Measurements from ENCODE around the gene ASB16. TPM values are rescaled to one million over a fixed set of nuclear protein-coding genes. Genes with fewer than 3 reads are reported as not detected.

ASB16 gene
- total RNA-seq, 1 experiment from 2014 or later, result 0.19 TPM

DNA sequence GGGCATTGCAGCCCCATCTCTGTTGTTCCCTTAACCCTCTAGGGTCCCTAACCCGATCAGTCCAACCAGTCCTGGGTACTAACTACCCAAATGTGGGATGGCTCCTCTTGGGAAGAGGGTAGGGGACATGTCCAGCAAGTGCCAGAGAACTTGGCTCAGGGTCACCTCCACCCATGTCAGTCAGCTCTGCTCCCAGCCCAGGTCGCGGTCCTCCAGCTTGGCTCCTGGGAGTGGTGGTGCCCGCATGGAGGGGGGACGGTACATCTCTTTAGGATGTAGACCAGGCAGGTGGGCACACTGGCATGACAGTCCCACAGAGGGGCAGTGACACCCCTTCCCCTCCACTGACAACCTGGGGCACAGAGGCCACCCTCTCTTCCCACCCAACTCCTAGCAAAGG is 22.2 kb downstream of the ASB16 start:
- no peak for TF ChIP-seq CTCF (IDR thresholded peaks at IDR 0.05; ENCODE audit: unreplicated experiment)
- Mint-ChIP-seq H3K27ac (ENCODE audit: unreplicated experiment) (peak overlapping the region; percentile 21), H3K4me1 (ENCODE audit: low read depth, unreplicated experiment) (peaks cover 17% of the 10 kb centered on the region), H3K27me3 (ENCODE audit: unreplicated experiment) (no peaks in the 10 kb centered on the region), H3K36me3 (ENCODE audit: insufficient read depth, unreplicated experiment) (peaks cover 92% of the 10 kb centered on the region), H3K9me3 (ENCODE audit: low read depth, unreplicated experiment) (no peaks in the 10 kb centered on the region), H3K4me3 (ENCODE audit: low read depth, unreplicated experiment) (no peak overlapping the region)
- CTCF ChIA-PET, result no interaction called here
- intact Hi-C loops (cut with micrococcal nuclease; ENCODE audit: unreplicated experiment), result no loop called here
- no TSS peak for BruUV-seq (replicated peaks)
- DNase-seq, result no peak

- intact Hi-C loops (cut with micrococcal nuclease; ENCODE audit: unreplicated experiment), result no loop called here
- no peak overlapping the region for H3K4me3 Mint-ChIP-seq (ENCODE audit: low read depth, unreplicated experiment)
- no peak for DNase-seq
- H3K9me3 Mint-ChIP-seq (ENCODE audit: low read depth, unreplicated experiment), result no peaks in the 10 kb centered on the region
- H3K4me1 Mint-ChIP-seq (ENCODE audit: low read depth, unreplicated experiment), result peaks cover 18% of the 10 kb centered on the region
- TF ChIP-seq CTCF (IDR thresholded peaks at IDR 0.05; ENCODE audit: unreplicated experiment), result no peak
- H3K36me3 Mint-ChIP-seq (ENCODE audit: insufficient read depth, unreplicated experiment), result peaks cover 92% of the 10 kb centered on the region
- CTCF ChIA-PET, result no interaction called here
- H3K27ac Mint-ChIP-seq (ENCODE audit: unreplicated experiment), result peak overlapping the region; percentile 21
- no TSS peak for BruUV-seq (replicated peaks)
- H3K27me3 Mint-ChIP-seq (ENCODE audit: unreplicated experiment), result no peaks in the 10 kb centered on the region
These were observed 23.0 kb downstream of the ASB16 start for GRCh38 chr17:44193326-44194084.

- peaks cover 84% of the 10 kb centered on the region for H3K36me3 Mint-ChIP-seq (ENCODE audit: insufficient read depth, unreplicated experiment)
These were observed 26.6 kb downstream of the ASB16 start for GRCh38 chr17:44197107-44197506.

GRCh38 chr17:44197980-44198720 is 27.6 kb downstream of the ASB16 start:
- no peaks in the 10 kb centered on the region for H3K27me3 Mint-ChIP-seq (ENCODE audit: unreplicated experiment)
- peak overlapping the region; percentile 90 for H3K4me3 Mint-ChIP-seq (ENCODE audit: low read depth, unreplicated experiment)
- peak overlapping the region; percentile 67 for H3K27ac Mint-ChIP-seq (ENCODE audit: unreplicated experiment)
- H3K36me3 Mint-ChIP-seq (ENCODE audit: insufficient read depth, unreplicated experiment), result peaks cover 75% of the 10 kb centered on the region
- CTCF ChIA-PET, result interaction anchor here (0.6 to 1.9 kb wide), 4 partner anchors 132 to 237 kb away, joined by 3 to 10 read pairs (median 4); partner anchors contain the start of gene GRN
- peaks cover 28% of the 10 kb centered on the region for H3K4me1 Mint-ChIP-seq (ENCODE audit: low read depth, unreplicated experiment)
- intact Hi-C loops (cut with micrococcal nuclease; ENCODE audit: unreplicated experiment), result loop anchor here (2.0 kb wide), 1 partner anchor 133 kb away; no protein-coding TSS in a partner anchor
- DNase-seq, result peak; percentile 56
- BruUV-seq (replicated peaks), result no TSS peak
- TF ChIP-seq CTCF (IDR thresholded peaks at IDR 0.05; ENCODE audit: unreplicated experiment), result no peak
- H3K9me3 Mint-ChIP-seq (ENCODE audit: low read depth, unreplicated experiment), result no peaks in the 10 kb centered on the region

More at GRCh38 chr17:44197107-44197506, 26.6 kb downstream of the ASB16 start:
- Mint-ChIP-seq H3K27me3 (ENCODE audit: unreplicated experiment) (no peaks in the 10 kb centered on the region), H3K4me1 (ENCODE audit: low read depth, unreplicated experiment) (peaks cover 27% of the 10 kb centered on the region), H3K27ac (ENCODE audit: unreplicated experiment) (no peak overlapping the region), H3K9me3 (ENCODE audit: low read depth, unreplicated experiment) (no peaks in the 10 kb centered on the region), H3K4me3 (ENCODE audit: low read depth, unreplicated experiment) (no peak overlapping the region)
- no peak for TF ChIP-seq CTCF (IDR thresholded peaks at IDR 0.05; ENCODE audit: unreplicated experiment)
- no peak for DNase-seq
- CTCF ChIA-PET, result no interaction called here
- intact Hi-C loops (cut with micrococcal nuclease; ENCODE audit: unreplicated experiment), result no loop called here
- no TSS peak for BruUV-seq (replicated peaks)

Measured in Calu3 (cell line).